ENCODE measurements around the gene CACNA1S. TPM values are rescaled to one million over a fixed set of nuclear protein-coding genes. Genes with fewer than 3 reads are reported as not detected.

CACNA1S gene
- total RNA-seq, 1 donor from 2014 or later, result not detected

GRCh38 chr1:201091256-201091655 lies 21.0 kb downstream of the CACNA1S start:
- H3K4me3 ChIP-seq, result no peak overlapping the region
- H3K4me1 ChIP-seq, result no peaks in the 10 kb centered on the region
- no peak for TF ChIP-seq CTCF (IDR thresholded peaks at IDR 0.05; ENCODE audit: borderline replicate concordance)
- H3K27ac ChIP-seq (replicated peaks), result no peak overlapping the region
- intact Hi-C loops (cut with micrococcal nuclease), result no loop called here
- H3K9me3 ChIP-seq (replicated peaks), result no peaks in the 10 kb centered on the region
- H3K27me3 ChIP-seq (ENCODE audit: low read depth), result peaks cover 19% of the 10 kb centered on the region
- no peaks in the 10 kb centered on the region for H3K36me3 ChIP-seq
- DNase-seq, result no peak

- Histone ChIP-seq H3K4me1 (no peaks in the 10 kb centered on the region), H3K27ac (replicated peaks) (no peak overlapping the region)
- DNase-seq, result no peak
Observed at GRCh38 chr1:201090541-201090940, 21.7 kb downstream of the CACNA1S start.

GRCh38 chr1:201089596-201089995 lies 22.6 kb downstream of the CACNA1S start:
- Histone ChIP-seq H3K36me3 (no peaks in the 10 kb centered on the region), H3K4me3 (no peak overlapping the region), H3K4me1 (no peaks in the 10 kb centered on the region), H3K27ac (replicated peaks) (no peak overlapping the region), H3K9me3 (replicated peaks) (no peaks in the 10 kb centered on the region), H3K27me3 (ENCODE audit: low read depth) (peaks cover 35% of the 10 kb centered on the region)
- no peak for TF ChIP-seq CTCF (IDR thresholded peaks at IDR 0.05; ENCODE audit: borderline replicate concordance)
- no peak for DNase-seq
- intact Hi-C loops (cut with micrococcal nuclease), result no loop called here

More at GRCh38 chr1:201090541-201090940, 21.7 kb downstream of the CACNA1S start:
- intact Hi-C loops (cut with micrococcal nuclease), result no loop called here
- peaks cover 25% of the 10 kb centered on the region for H3K27me3 ChIP-seq (ENCODE audit: low read depth)
- no peak for TF ChIP-seq CTCF (IDR thresholded peaks at IDR 0.05; ENCODE audit: borderline replicate concordance)
- H3K4me3 ChIP-seq, result no peak overlapping the region
- no peaks in the 10 kb centered on the region for H3K9me3 ChIP-seq (replicated peaks)
- H3K36me3 ChIP-seq, result no peaks in the 10 kb centered on the region

GRCh38 chr1:201088901-201089525 lies 23.2 kb downstream of the CACNA1S start:
- H3K27ac ChIP-seq (replicated peaks), result no peak overlapping the region

GRCh38 chr1:201088395-201088794 lies 23.8 kb downstream of the CACNA1S start:
- intact Hi-C loops (cut with micrococcal nuclease), result no loop called here

More at GRCh38 chr1:201088901-201089525, 23.2 kb downstream of the CACNA1S start:
- H3K27me3 ChIP-seq (ENCODE audit: low read depth), result peaks cover 37% of the 10 kb centered on the region
- no peaks in the 10 kb centered on the region for H3K36me3 ChIP-seq
- no peaks in the 10 kb centered on the region for H3K4me1 ChIP-seq
- no peak for TF ChIP-seq CTCF (IDR thresholded peaks at IDR 0.05; ENCODE audit: borderline replicate concordance)
- DNase-seq, result no peak
- no peaks in the 10 kb centered on the region for H3K9me3 ChIP-seq (replicated peaks)
- intact Hi-C loops (cut with micrococcal nuclease), result no loop called here
- H3K4me3 ChIP-seq, result no peak overlapping the region

More at GRCh38 chr1:201088395-201088794, 23.8 kb downstream of the CACNA1S start:
- no peak for DNase-seq
- no peak overlapping the region for H3K4me3 ChIP-seq
- no peaks in the 10 kb centered on the region for H3K36me3 ChIP-seq
- H3K4me1 ChIP-seq, result no peaks in the 10 kb centered on the region
- H3K27ac ChIP-seq (replicated peaks), result no peak overlapping the region
- TF ChIP-seq CTCF (IDR thresholded peaks at IDR 0.05; ENCODE audit: borderline replicate concordance), result no peak
- H3K9me3 ChIP-seq (replicated peaks), result no peaks in the 10 kb centered on the region
- peaks cover 37% of the 10 kb centered on the region for H3K27me3 ChIP-seq (ENCODE audit: low read depth)
